Nephron (organoid): ENCODE data around the gene FBXO9.

Experiments used
- H3K27ac Mint-ChIP-seq, 3 experiments: 2 replicates each; pipeline ENCODE4 v1.8.0; 2020; ENCODE audit warnings: mixed read lengths in 3 of 3, mild to moderate bottlenecking in 2 of 3, moderate library complexity in 1 of 3
- H3K27me3 Mint-ChIP-seq: 2 replicates; pipeline ENCODE4 v1.8.0; 2021; ENCODE audit warnings: low read depth, mild to moderate bottlenecking, moderate library complexity, mixed read lengths
- H3K36me3 Mint-ChIP-seq: 2 replicates; pipeline ENCODE4 v1.8.0; 2020; ENCODE audit warnings: low read depth, mixed read lengths
- H3K4me1 Mint-ChIP-seq: 2 replicates; pipeline ENCODE4 v1.8.0; 2020; ENCODE audit warnings: mixed read lengths
- H3K4me3 Mint-ChIP-seq, 3 experiments: 2 replicates each; pipeline ENCODE4 v1.8.0; 2020; ENCODE audit warnings: mild to moderate bottlenecking in 3 of 3, mixed read lengths in 3 of 3, moderate library complexity in 2 of 3
- H3K9me3 Mint-ChIP-seq: 2 replicates; pipeline ENCODE4 v1.8.0; 2020; ENCODE audit warnings: mixed read lengths
- TF ChIP-seq, protein P1 (sequence below), 3 experiments: fragments of 200-600 bp; sonication (generic); IDR thresholded peaks; one replicate each; pipeline ENCODE4 v1.5.0; 2021; ENCODE audit warnings: antibody characterized with exemption in 3 of 3; ENCODE audit not compliant: unreplicated experiment in 3 of 3

The FBXO9 gene

GRCh38 chr6:53133961-53134360, 68.8 kb downstream of the FBXO9 start:
- Mint-ChIP-seq H3K4me1 (no peaks in the 10 kb centered on the region), H3K27me3 (peaks cover 8% of the 10 kb centered on the region), H3K9me3 (no peaks in the 10 kb centered on the region), H3K36me3 (no peaks in the 10 kb centered on the region), H3K27ac (no peak overlapping the region), H3K4me3 (no peak overlapping the region)
- TF ChIP-seq, protein P1, sequence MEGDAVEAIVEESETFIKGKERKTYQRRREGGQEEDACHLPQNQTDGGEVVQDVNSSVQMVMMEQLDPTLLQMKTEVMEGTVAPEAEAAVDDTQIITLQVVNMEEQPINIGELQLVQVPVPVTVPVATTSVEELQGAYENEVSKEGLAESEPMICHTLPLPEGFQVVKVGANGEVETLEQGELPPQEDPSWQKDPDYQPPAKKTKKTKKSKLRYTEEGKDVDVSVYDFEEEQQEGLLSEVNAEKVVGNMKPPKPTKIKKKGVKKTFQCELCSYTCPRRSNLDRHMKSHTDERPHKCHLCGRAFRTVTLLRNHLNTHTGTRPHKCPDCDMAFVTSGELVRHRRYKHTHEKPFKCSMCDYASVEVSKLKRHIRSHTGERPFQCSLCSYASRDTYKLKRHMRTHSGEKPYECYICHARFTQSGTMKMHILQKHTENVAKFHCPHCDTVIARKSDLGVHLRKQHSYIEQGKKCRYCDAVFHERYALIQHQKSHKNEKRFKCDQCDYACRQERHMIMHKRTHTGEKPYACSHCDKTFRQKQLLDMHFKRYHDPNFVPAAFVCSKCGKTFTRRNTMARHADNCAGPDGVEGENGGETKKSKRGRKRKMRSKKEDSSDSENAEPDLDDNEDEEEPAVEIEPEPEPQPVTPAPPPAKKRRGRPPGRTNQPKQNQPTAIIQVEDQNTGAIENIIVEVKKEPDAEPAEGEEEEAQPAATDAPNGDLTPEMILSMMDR (IDR thresholded peaks at IDR 0.05; ENCODE audit: unreplicated experiment in 3 of 3): no peak

- Mint-ChIP-seq H3K9me3 (no peaks in the 10 kb centered on the region), H3K27me3 (peaks cover 8% of the 10 kb centered on the region), H3K4me3 (no peak overlapping the region), H3K4me1 (no peaks in the 10 kb centered on the region), H3K27ac (no peak overlapping the region), H3K36me3 (no peaks in the 10 kb centered on the region)
- TF ChIP-seq, protein P1 (IDR thresholded peaks at IDR 0.05; ENCODE audit: unreplicated experiment in 3 of 3): no peak
Measured at GRCh38 chr6:53134601-53135235, 69.5 kb downstream of the FBXO9 start.

GRCh38 chr6:53136000-53136609, 70.9 kb downstream of the FBXO9 start:
- H3K9me3 Mint-ChIP-seq: no peaks in the 10 kb centered on the region
- no peaks in the 10 kb centered on the region for H3K36me3 Mint-ChIP-seq
- no peak overlapping the region for H3K4me3 Mint-ChIP-seq
- peaks cover 5% of the 10 kb centered on the region for H3K27me3 Mint-ChIP-seq
- H3K4me1 Mint-ChIP-seq: no peaks in the 10 kb centered on the region
- H3K27ac Mint-ChIP-seq: no peak overlapping the region
- TF ChIP-seq, protein P1 (IDR thresholded peaks at IDR 0.05; ENCODE audit: unreplicated experiment in 3 of 3): no peak

DNA sequence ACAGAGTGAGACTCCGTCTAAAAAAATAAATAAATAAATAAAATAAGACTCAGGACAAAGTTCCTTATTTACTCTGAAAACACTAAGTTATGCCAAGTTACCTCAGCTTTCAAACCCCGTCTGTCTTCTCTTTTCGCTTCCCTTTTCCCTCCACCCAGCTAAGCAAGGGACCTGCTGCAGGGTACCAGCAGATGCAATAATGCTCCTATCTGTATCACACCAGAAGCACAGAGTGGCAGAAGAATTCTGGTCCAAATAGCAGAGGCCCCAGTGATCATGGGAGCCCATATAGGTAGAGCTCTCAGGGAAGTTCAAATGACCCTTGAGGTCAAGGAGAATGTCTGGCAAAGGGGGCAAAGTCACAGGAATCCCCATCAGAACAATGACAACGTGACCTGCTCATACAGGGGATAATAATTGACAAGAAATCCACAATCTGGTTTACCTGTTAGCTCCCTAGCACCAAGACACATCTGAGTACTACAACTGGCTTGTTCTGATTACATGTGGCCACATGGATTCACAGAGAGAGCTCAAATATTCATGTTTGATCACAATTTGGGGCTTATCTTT, 74.7 kb downstream of the FBXO9 start:
- peaks cover 5% of the 10 kb centered on the region for H3K27me3 Mint-ChIP-seq
- TF ChIP-seq, protein P1 (IDR thresholded peaks at IDR 0.05; ENCODE audit: unreplicated experiment in 3 of 3): no peak
- H3K27ac Mint-ChIP-seq: no peak overlapping the region
- no peaks in the 10 kb centered on the region for H3K4me1 Mint-ChIP-seq
- H3K4me3 Mint-ChIP-seq: no peak overlapping the region
- H3K36me3 Mint-ChIP-seq: no peaks in the 10 kb centered on the region
- H3K9me3 Mint-ChIP-seq: no peaks in the 10 kb centered on the region

DNA sequence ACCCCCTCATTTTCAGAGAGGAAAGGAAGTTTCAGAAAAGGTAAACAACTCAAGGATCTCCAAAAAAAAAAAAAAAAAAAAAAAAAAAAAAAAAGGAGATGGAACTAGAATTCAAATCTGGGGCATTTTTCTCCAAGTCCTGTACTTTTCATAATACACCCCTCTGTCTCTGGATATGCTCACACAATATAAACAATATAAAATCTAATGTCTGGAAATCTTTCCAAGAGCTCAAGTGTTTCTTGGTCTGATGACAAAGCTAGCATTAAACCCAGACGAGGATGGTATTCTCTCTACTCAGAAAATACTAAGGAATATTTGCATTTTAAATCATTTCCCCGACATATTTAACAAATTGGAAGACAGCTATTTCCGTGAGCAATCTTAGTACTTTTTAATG, 77.6 kb downstream of the FBXO9 start:
- no peaks in the 10 kb centered on the region for H3K4me1 Mint-ChIP-seq
- no peaks in the 10 kb centered on the region for H3K27me3 Mint-ChIP-seq
- TF ChIP-seq, protein P1 (IDR thresholded peaks at IDR 0.05; ENCODE audit: unreplicated experiment in 3 of 3): no peak
- no peaks in the 10 kb centered on the region for H3K9me3 Mint-ChIP-seq
- H3K4me3 Mint-ChIP-seq: no peak overlapping the region
- no peaks in the 10 kb centered on the region for H3K36me3 Mint-ChIP-seq
- H3K27ac Mint-ChIP-seq: no peak overlapping the region

DNA sequence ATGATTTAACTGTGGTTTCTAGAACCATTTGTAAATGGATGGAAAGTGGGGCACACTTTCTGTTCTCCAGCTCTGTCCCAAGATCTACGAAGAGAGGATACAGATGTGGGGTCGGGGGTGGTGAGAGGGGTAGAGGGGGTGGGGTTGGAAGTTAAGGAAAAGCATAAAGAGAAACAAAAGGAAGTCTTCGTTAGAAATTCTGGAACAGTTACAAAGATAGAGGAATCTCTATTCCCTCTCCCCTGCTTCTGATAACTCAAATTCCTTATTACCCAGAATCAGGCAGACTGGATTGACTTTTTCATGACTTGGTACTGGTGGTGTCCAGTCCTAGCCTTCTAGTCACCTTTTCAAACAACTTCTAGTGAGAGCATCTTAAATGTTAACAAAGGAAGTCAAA, 78.5 kb downstream of the FBXO9 start:
- Mint-ChIP-seq H3K9me3 (no peaks in the 10 kb centered on the region), H3K4me3 (no peak overlapping the region), H3K4me1 (no peaks in the 10 kb centered on the region), H3K27ac (no peak overlapping the region), H3K27me3 (no peaks in the 10 kb centered on the region), H3K36me3 (no peaks in the 10 kb centered on the region)
- TF ChIP-seq, protein P1 (IDR thresholded peaks at IDR 0.05; ENCODE audit: unreplicated experiment in 3 of 3): no peak
